Measurements from ENCODE around the gene GDF10. TPM values are rescaled to one million over a fixed set of nuclear protein-coding genes. Genes with fewer than 3 reads are reported as not detected.

GDF10 gene
- total and polyA plus RNA-seq, 2 donors (not counting 1 experiment from before 2014, with no cell fraction given): not detected

DNA sequence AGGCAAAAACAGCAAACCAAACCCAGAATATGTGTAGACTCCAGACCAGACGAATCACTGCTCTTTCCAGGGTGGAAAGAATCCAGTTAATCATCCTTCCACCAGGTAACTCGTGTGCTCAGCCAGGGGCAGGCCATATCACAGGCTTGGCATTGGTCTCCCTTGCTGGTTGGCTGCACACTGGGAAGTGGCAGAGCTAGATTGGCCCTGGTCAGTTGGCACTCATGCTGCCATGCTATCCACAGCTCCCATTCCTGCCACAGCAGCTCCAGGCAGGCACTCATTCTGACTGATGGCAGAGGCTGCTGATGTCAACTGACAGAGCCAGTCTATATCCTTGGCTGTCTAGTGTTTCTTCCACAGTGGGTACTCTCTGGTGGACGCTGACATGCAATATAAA, 9.7 kb upstream of the GDF10 start:
- Mint-ChIP-seq H3K27me3 (peaks cover 4% of the 10 kb centered on the region), H3K9me3 (ENCODE audit: insufficient read depth) (no peaks in the 10 kb centered on the region), H3K4me1 (peaks cover 13% of the 10 kb centered on the region), H3K27ac (no peak overlapping the region), H3K4me3 (no peak overlapping the region)
- DNase-seq (no peak), ATAC-seq (ENCODE audit: low read depth) (no peak)
- no peaks in the 10 kb centered on the region for H3K27me3 ChIP-seq (replicated peaks in 1 of 4; ENCODE audit: control extremely low read depth in 1 of 4, control insufficient read depth in 3 of 4, insufficient read depth in 4 of 4, low read length in 3 of 4)
- intact Hi-C loops (cut with micrococcal nuclease): no loop called here
- peaks cover 7 to 12% of the 10 kb centered on the region in 2 donors for H3K4me1 ChIP-seq (ENCODE audit: control insufficient read depth in 2 of 2, insufficient read depth in 2 of 2, low read length in 2 of 2)
- no peak overlapping the region for H3K9ac ChIP-seq (ENCODE audit: low read length)
- H3K4me2 ChIP-seq (replicated peaks; ENCODE audit: low read depth, low read length, poor library complexity, severe bottlenecking): no peak overlapping the region
- no peaks in the 10 kb centered on the region for H3K9me3 ChIP-seq (ENCODE audit: control extremely low read depth in 1 of 3, control insufficient read depth in 2 of 3, insufficient read depth in 1 of 3, low read length in 2 of 3)
- H3K36me3 ChIP-seq (replicated peaks in 1 of 2; ENCODE audit: control extremely low read depth in 1 of 2, control insufficient read depth in 1 of 2, extremely low read depth in 1 of 2, insufficient read depth in 2 of 2, low read length in 1 of 2): no peaks in the 10 kb centered on the region
- WGBS (ENCODE audit: insufficient coverage): 81% methylated on average over 3 of the region's 3 CpGs
- H3K27ac ChIP-seq (ENCODE audit: low read length in 2 of 2): no peak overlapping the region
- no peak for TF ChIP-seq EZH2 (IDR thresholded peaks at IDR 0.05; ENCODE audit: borderline replicate concordance, insufficient read depth, low read depth, low read length, poor library complexity, severe bottlenecking)
- TF ChIP-seq, protein P1, sequence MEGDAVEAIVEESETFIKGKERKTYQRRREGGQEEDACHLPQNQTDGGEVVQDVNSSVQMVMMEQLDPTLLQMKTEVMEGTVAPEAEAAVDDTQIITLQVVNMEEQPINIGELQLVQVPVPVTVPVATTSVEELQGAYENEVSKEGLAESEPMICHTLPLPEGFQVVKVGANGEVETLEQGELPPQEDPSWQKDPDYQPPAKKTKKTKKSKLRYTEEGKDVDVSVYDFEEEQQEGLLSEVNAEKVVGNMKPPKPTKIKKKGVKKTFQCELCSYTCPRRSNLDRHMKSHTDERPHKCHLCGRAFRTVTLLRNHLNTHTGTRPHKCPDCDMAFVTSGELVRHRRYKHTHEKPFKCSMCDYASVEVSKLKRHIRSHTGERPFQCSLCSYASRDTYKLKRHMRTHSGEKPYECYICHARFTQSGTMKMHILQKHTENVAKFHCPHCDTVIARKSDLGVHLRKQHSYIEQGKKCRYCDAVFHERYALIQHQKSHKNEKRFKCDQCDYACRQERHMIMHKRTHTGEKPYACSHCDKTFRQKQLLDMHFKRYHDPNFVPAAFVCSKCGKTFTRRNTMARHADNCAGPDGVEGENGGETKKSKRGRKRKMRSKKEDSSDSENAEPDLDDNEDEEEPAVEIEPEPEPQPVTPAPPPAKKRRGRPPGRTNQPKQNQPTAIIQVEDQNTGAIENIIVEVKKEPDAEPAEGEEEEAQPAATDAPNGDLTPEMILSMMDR (IDR thresholded peaks at IDR 0.05): no peak
- H4K20me1 ChIP-seq (ENCODE audit: control insufficient read depth, insufficient read depth, low read length, poor library complexity, severe bottlenecking): no peaks in the 10 kb centered on the region
- CTCF ChIA-PET: interaction anchor here (0.9 kb wide), 1 partner anchor 21 kb away, joined by 3 read pairs; no protein-coding TSS in a partner anchor
- H2AFZ ChIP-seq (ENCODE audit: insufficient read depth, low read depth, low read length, poor library complexity, severe bottlenecking): no peak overlapping the region
- H3K4me3 ChIP-seq (ENCODE audit: control extremely low read depth in 1 of 5, extremely low read depth in 1 of 5, insufficient read depth in 1 of 5, low read depth in 2 of 5, low read length in 4 of 5): no peak overlapping the region
- POLR2A ChIA-PET: no interaction called here
- no peaks in the 10 kb centered on the region for H3K79me2 ChIP-seq (ENCODE audit: control insufficient read depth, insufficient read depth, low read length)

DNA sequence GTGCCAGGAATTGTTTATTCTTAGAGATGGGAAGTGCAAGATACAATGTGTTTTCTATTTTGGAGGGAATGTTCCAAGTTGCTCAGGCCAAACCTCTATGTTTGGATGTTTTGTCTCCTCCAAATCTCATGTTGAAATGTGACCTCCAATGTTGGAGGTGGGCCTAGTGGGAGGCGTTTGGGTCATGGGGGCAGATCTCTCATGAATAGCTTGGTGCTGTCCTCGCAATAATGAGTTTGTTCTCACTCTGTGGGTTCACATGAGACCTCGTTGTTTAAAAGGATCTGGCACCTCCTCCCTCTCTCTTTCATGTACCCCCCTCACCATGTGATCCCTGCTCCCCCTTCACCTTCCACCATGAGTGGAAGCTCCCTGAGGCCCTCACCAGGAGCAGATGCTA, 8.3 kb upstream of the GDF10 start:
- ChIA-PET CTCF (no interaction called here), POLR2A (no interaction called here)
- Histone ChIP-seq H3K27me3 (replicated peaks in 1 of 4; ENCODE audit: control extremely low read depth in 1 of 4, control insufficient read depth in 3 of 4, insufficient read depth in 4 of 4, low read length in 3 of 4) (peaks cover 0 to 7% (median 2%) of the 10 kb centered on the region in 4 experiments), H3K4me1 (ENCODE audit: control insufficient read depth in 2 of 2, insufficient read depth in 2 of 2, low read length in 2 of 2) (no peaks in the 10 kb centered on the region), H3K79me2 (ENCODE audit: control insufficient read depth, insufficient read depth, low read length) (no peaks in the 10 kb centered on the region), H3K9me3 (ENCODE audit: control extremely low read depth in 1 of 3, control insufficient read depth in 2 of 3, insufficient read depth in 1 of 3, low read length in 2 of 3) (no peaks in the 10 kb centered on the region), H3K4me2 (replicated peaks; ENCODE audit: low read depth, low read length, poor library complexity, severe bottlenecking) (no peak overlapping the region), H3K4me3 (ENCODE audit: control extremely low read depth in 1 of 5, extremely low read depth in 1 of 5, insufficient read depth in 1 of 5, low read depth in 2 of 5, low read length in 4 of 5) (no peak overlapping the region), H2AFZ (ENCODE audit: insufficient read depth, low read depth, low read length, poor library complexity, severe bottlenecking) (no peak overlapping the region), H3K9ac (ENCODE audit: low read length) (no peak overlapping the region), H4K20me1 (ENCODE audit: control insufficient read depth, insufficient read depth, low read length, poor library complexity, severe bottlenecking) (no peaks in the 10 kb centered on the region), H3K27ac (ENCODE audit: low read length in 2 of 2) (no peak overlapping the region), H3K36me3 (replicated peaks in 1 of 2; ENCODE audit: control extremely low read depth in 1 of 2, control insufficient read depth in 1 of 2, extremely low read depth in 1 of 2, insufficient read depth in 2 of 2, low read length in 1 of 2) (no peaks in the 10 kb centered on the region)
- no peak overlapping the region for H3K4me3 Mint-ChIP-seq
- no peaks in the 10 kb centered on the region for H3K9me3 Mint-ChIP-seq (ENCODE audit: insufficient read depth)
- no peak overlapping the region for H3K27ac Mint-ChIP-seq
- ATAC-seq (ENCODE audit: low read depth): no peak
- 83% methylated on average over 3 of the region's 3 CpGs for WGBS (ENCODE audit: insufficient coverage)
- H3K4me1 Mint-ChIP-seq: peaks cover under 1% of the 10 kb centered on the region
- TF ChIP-seq EZH2 (IDR thresholded peaks at IDR 0.05; ENCODE audit: borderline replicate concordance, insufficient read depth, low read depth, low read length, poor library complexity, severe bottlenecking): no peak
- TF ChIP-seq, protein P1 (IDR thresholded peaks at IDR 0.05): no peak
- peaks cover 15% of the 10 kb centered on the region for H3K27me3 Mint-ChIP-seq
- no peak for DNase-seq
- intact Hi-C loops (cut with micrococcal nuclease): no loop called here
